Smooth muscle cell (in vitro differentiated cells): ENCODE data around the gene ALLC. TPM values are rescaled to one million over a fixed set of nuclear protein-coding genes. Genes with fewer than 3 reads are reported as not detected.
A peak's percentile ranks its signal among the peaks of the same experiment; 100 is the strongest.

Experiments used
- DNase-seq: peaks from one replicate; lab custom pipeline; 2025; ENCODE audit not compliant: unreplicated experiment; lab: John Stamatoyannopoulos, UW
- H2AFZ ChIP-seq: fragments of 200-600 bp; sonication (generic); 2 replicates; pipeline ENCODE4 v1.6.0; 2016; ENCODE audit warnings: antibody characterized with exemption, low read depth, mild to moderate bottlenecking
- H3F3A ChIP-seq: fragments of 200-600 bp; sonication (generic); 2 replicates; pipeline ENCODE4 v1.6.0; 2017; ENCODE audit warnings: antibody characterized with exemption, low read depth
- H3K27ac ChIP-seq: fragments of 200-600 bp; sonication (generic); 2 replicates; pipeline ENCODE4 v1.5.1; 2016; ENCODE audit warnings: low read depth, mild to moderate bottlenecking
- H3K27me3 ChIP-seq: fragments of 200-600 bp; sonication (generic); 2 replicates; pipeline ENCODE4 v1.6.1; 2016; ENCODE audit warnings: low read depth, mild to moderate bottlenecking
- H3K36me3 ChIP-seq: fragments of 200-600 bp; sonication (generic); 2 replicates; pipeline ENCODE4 v1.5.1; 2016; ENCODE audit warnings: low read depth
- H3K4me1 ChIP-seq: fragments of 200-600 bp; sonication (generic); 2 replicates; pipeline ENCODE4 v1.5.1; 2016; ENCODE audit warnings: low read depth
- H3K4me2 ChIP-seq: fragments of 200-600 bp; sonication (generic); 2 replicates; pipeline ENCODE4 v1.6.0; 2016; ENCODE audit warnings: mild to moderate bottlenecking
- H3K4me3 ChIP-seq: fragments of 200-600 bp; sonication (generic); 2 replicates; pipeline ENCODE4 v1.5.1; 2016; ENCODE audit warnings: mild to moderate bottlenecking
- H3K79me2 ChIP-seq: fragments of 200-600 bp; sonication (generic); 2 replicates; pipeline ENCODE4 v1.6.0; 2016; ENCODE audit warnings: low read depth, mild to moderate bottlenecking
- H3K9ac ChIP-seq: fragments of 200-600 bp; sonication (generic); 2 replicates; pipeline ENCODE4 v1.6.0; 2016; ENCODE audit warnings: low read depth
- H3K9me3 ChIP-seq: fragments of 200-600 bp; sonication (generic); replicated peaks from 2 replicates; pipeline ENCODE4 v1.5.1; 2016; ENCODE audit warnings: low read depth
- H4K20me1 ChIP-seq: fragments of 200-600 bp; sonication (generic); 2 replicates; pipeline ENCODE4 v1.6.0; 2016; ENCODE audit warnings: low read depth
- CTCF ChIP-seq: fragments of 200-600 bp; sonication (generic); IDR thresholded peaks from 2 replicates; pipeline ENCODE4 v1.5.1; 2017; ENCODE audit warnings: borderline replicate concordance, mild to moderate bottlenecking, antibody characterized with exemption; ENCODE audit not compliant: insufficient read depth, poor library complexity, severe bottlenecking
- WGBS: methylation state at CpG from one replicate; pipeline ENCODE4 v1.1.7; 2016; ENCODE audit warnings: low lambda C conversion rate; 5-methylcytosine and 5-hydroxymethylcytosine counted together
- polyA plus RNA-seq: library from polyadenylated mRNA; unstranded; fragments of >200 nt; fragmentation: Nextera tagmentation; extraction: Ambion mirVana; gene quantifications from 2 replicates; pipeline ENCODE4 v1.2.1, GENCODE V29; 2016
- total RNA-seq: library from RNA; depleted of rRNA; stranded (reverse); fragments of >200 nt; gene quantifications from 2 replicates; pipeline ENCODE4 v1.2.3, GENCODE V29; 2014

Gene ALLC
- total and polyA plus RNA-seq, 2 experiments from 2014 or later: not detected

- no peaks in the 10 kb centered on the region for H3K9me3 ChIP-seq
- no peaks in the 10 kb centered on the region for H3K27me3 ChIP-seq
- H3K27ac ChIP-seq: no peak overlapping the region
- H3K4me2 ChIP-seq: no peak overlapping the region
- DNase-seq: no peak
- H3K9ac ChIP-seq: no peak overlapping the region
- no peaks in the 10 kb centered on the region for H4K20me1 ChIP-seq
- H3K4me3 ChIP-seq: no peak overlapping the region
- H3F3A ChIP-seq: no peaks in the 10 kb centered on the region
- TF ChIP-seq CTCF: no peak
- no peak overlapping the region for H2AFZ ChIP-seq
- no peaks in the 10 kb centered on the region for H3K36me3 ChIP-seq
- no peaks in the 10 kb centered on the region for H3K4me1 ChIP-seq
- no peaks in the 10 kb centered on the region for H3K79me2 ChIP-seq
These were observed 32.2 kb downstream of the ALLC start for GRCh38 chr2:3689998-3690748.

- Histone ChIP-seq H3K9me3 (no peaks in the 10 kb centered on the region), H3K9ac (no peak overlapping the region), H3K36me3 (no peaks in the 10 kb centered on the region), H2AFZ (no peak overlapping the region), H3K27me3 (no peaks in the 10 kb centered on the region), H3K4me3 (no peak overlapping the region), H4K20me1 (no peaks in the 10 kb centered on the region), H3K4me2 (no peak overlapping the region), H3K4me1 (no peaks in the 10 kb centered on the region), H3K79me2 (no peaks in the 10 kb centered on the region), H3K27ac (no peak overlapping the region), H3F3A (no peaks in the 10 kb centered on the region)
- TF ChIP-seq CTCF: peak; percentile 18
- no peak for DNase-seq
These were observed 34.4 kb downstream of the ALLC start for GRCh38 chr2:3692375-3692774.

GRCh38 chr2:3696545-3696944 lies 38.5 kb downstream of the ALLC start:
- 84% methylated on average over 3 of the region's 3 CpGs for WGBS
- Histone ChIP-seq H3K4me3 (no peak overlapping the region), H3K4me1 (no peaks in the 10 kb centered on the region), H3K79me2 (no peaks in the 10 kb centered on the region), H3K4me2 (no peak overlapping the region), H3K9ac (no peak overlapping the region), H3K9me3 (no peaks in the 10 kb centered on the region), H4K20me1 (no peaks in the 10 kb centered on the region), H3K36me3 (no peaks in the 10 kb centered on the region), H3K27ac (no peak overlapping the region), H2AFZ (no peak overlapping the region), H3F3A (no peaks in the 10 kb centered on the region), H3K27me3 (no peaks in the 10 kb centered on the region)
- TF ChIP-seq CTCF: no peak
- DNase-seq: no peak

- H3K79me2 ChIP-seq: no peaks in the 10 kb centered on the region
- WGBS: 89% methylated on average over 5 of the region's 5 CpGs
- TF ChIP-seq CTCF: no peak
- H3F3A ChIP-seq: no peaks in the 10 kb centered on the region
- H2AFZ ChIP-seq: no peak overlapping the region
- H3K27me3 ChIP-seq: no peaks in the 10 kb centered on the region
- no peaks in the 10 kb centered on the region for H3K36me3 ChIP-seq
- no peak overlapping the region for H3K9ac ChIP-seq
- H3K27ac ChIP-seq: no peak overlapping the region
- H3K9me3 ChIP-seq: no peaks in the 10 kb centered on the region
- DNase-seq: no peak
- H3K4me3 ChIP-seq: no peak overlapping the region
- no peak overlapping the region for H3K4me2 ChIP-seq
- H3K4me1 ChIP-seq: peaks cover under 1% of the 10 kb centered on the region
- H4K20me1 ChIP-seq: no peaks in the 10 kb centered on the region
These were observed 43.1 kb downstream of the ALLC start for GRCh38 chr2:3701071-3701470.
